ENCODE measurements around the gene ABHD14A.

DNA sequence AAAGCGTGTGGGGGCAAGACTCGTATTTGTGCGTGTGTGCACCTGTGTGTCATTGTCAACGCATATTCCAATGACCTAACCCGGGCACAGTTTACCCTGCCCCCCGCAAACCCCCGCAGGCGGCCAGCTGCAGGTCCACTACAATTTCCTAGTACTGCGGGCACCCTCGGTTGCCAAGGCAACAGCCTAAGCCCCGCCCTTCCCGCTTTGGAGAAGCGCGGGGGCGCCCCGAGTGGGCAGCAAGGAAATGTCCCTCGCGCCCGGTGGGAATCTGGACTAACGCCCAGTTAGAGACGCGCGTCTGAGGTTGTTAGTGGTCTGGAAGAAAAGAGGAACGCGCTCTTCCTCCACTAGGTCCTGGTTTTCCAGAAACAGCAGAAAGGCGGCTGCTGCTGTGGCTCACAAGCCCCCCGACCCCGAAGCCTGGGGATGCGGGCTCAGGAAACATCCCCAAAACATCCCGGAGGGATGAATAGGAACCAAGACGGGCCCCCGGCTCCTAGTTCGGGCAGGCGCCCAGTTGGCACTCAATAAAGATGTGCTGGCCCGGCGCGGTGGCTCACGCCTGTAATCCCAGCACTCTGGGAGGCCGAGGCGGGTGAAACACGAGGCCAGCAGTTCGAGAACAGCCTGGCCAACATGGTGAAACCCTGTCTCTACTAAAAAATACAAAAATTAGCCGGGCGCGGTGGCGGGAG is 1.1 kb downstream of the ABHD14A start:
- TF ChIP-seq YY1 (IDR thresholded peaks at IDR 0.05; ENCODE audit: low read depth) = no peak
- TF ChIP-seq, protein P1, sequence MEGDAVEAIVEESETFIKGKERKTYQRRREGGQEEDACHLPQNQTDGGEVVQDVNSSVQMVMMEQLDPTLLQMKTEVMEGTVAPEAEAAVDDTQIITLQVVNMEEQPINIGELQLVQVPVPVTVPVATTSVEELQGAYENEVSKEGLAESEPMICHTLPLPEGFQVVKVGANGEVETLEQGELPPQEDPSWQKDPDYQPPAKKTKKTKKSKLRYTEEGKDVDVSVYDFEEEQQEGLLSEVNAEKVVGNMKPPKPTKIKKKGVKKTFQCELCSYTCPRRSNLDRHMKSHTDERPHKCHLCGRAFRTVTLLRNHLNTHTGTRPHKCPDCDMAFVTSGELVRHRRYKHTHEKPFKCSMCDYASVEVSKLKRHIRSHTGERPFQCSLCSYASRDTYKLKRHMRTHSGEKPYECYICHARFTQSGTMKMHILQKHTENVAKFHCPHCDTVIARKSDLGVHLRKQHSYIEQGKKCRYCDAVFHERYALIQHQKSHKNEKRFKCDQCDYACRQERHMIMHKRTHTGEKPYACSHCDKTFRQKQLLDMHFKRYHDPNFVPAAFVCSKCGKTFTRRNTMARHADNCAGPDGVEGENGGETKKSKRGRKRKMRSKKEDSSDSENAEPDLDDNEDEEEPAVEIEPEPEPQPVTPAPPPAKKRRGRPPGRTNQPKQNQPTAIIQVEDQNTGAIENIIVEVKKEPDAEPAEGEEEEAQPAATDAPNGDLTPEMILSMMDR (IDR thresholded peaks at IDR 0.05) = peak; percentile 37

Measured in SK-N-SH (cell line).